ENCODE results near the gene VGLL2. TPM values are rescaled to one million over a fixed set of nuclear protein-coding genes. Genes with fewer than 3 reads are reported as not detected.

Gene VGLL2
- total RNA-seq, 6 experiments from 2014 or later: not detected

DNA sequence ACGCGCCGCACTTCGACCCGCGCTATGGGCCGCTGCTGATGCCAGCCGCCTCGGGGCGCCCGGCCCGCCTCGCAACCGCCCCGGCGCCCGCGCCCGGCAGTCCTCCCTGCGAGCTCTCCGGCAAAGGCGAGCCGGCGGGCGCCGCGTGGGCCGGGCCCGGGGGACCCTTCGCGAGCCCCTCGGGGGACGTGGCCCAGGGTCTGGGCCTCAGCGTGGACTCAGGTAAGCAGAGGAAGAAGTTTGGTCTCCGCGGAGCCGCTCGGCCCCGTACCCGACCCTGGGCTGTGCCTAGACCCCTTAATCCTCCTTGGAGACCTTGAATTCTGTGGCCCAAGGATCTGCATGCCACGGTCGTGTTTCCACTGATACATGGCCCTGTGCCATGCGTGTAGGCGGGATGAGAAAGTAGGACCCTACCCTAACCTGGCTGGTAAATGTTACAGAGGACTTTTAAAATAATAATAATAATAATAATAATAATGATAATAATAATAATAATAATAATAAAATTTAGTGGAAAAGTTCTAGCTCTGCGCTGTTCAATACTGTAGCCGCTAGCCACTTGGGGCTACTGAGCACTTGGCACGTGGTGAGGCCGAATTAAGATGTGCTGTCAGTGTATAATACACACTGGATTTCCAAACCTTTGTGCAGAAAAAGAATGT, 5.6 kb downstream of the VGLL2 start:
- peak overlapping the region in 1 of 3 donors; percentile 24 for H3K4me3 ChIP-seq
- TF ChIP-seq, protein P1, sequence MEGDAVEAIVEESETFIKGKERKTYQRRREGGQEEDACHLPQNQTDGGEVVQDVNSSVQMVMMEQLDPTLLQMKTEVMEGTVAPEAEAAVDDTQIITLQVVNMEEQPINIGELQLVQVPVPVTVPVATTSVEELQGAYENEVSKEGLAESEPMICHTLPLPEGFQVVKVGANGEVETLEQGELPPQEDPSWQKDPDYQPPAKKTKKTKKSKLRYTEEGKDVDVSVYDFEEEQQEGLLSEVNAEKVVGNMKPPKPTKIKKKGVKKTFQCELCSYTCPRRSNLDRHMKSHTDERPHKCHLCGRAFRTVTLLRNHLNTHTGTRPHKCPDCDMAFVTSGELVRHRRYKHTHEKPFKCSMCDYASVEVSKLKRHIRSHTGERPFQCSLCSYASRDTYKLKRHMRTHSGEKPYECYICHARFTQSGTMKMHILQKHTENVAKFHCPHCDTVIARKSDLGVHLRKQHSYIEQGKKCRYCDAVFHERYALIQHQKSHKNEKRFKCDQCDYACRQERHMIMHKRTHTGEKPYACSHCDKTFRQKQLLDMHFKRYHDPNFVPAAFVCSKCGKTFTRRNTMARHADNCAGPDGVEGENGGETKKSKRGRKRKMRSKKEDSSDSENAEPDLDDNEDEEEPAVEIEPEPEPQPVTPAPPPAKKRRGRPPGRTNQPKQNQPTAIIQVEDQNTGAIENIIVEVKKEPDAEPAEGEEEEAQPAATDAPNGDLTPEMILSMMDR (IDR thresholded peaks at IDR 0.05): no peak
- WGBS (ENCODE audit: insufficient coverage, low coverage, low lambda C conversion rate, missing lambda C conversion rate): 3% methylated on average over 19 of the region's 48 CpGs
- no peaks in the 10 kb centered on the region for H3K9me3 ChIP-seq
- DNase-seq: no peak
- ATAC-seq: peak in 1 of 4 donors; percentile 30
- intact Hi-C loops (cut with DNase I): no loop called here
- H3K4me1 ChIP-seq: peaks cover 0 to 13% (median under 1%) of the 10 kb centered on the region in 4 donors
- H3K27me3 ChIP-seq: peaks cover 0 to 44% of the 10 kb centered on the region in 2 donors
- H3K36me3 ChIP-seq: no peaks in the 10 kb centered on the region
- no peak overlapping the region for H3K27ac ChIP-seq

GRCh38 chr6:117272032-117272866, 6.9 kb downstream of the VGLL2 start:
- no peaks in the 10 kb centered on the region for H3K36me3 ChIP-seq
- H3K9me3 ChIP-seq: no peaks in the 10 kb centered on the region
- peaks cover 0 to 35% of the 10 kb centered on the region in 2 donors for H3K27me3 ChIP-seq
- intact Hi-C loops (cut with DNase I): no loop called here
- no peak overlapping the region for H3K4me3 ChIP-seq
- 11% methylated on average over 8 of the region's 8 CpGs for WGBS (ENCODE audit: insufficient coverage, low coverage, low lambda C conversion rate, missing lambda C conversion rate)
- TF ChIP-seq, protein P1 (IDR thresholded peaks at IDR 0.05): no peak
- no peak for TF ChIP-seq POLR2A (IDR thresholded peaks at IDR 0.05)
- no peak for DNase-seq
- ATAC-seq: no peak
- no peak overlapping the region for H3K27ac ChIP-seq
- peaks cover 0 to 9% (median 0%) of the 10 kb centered on the region in 4 donors for H3K4me1 ChIP-seq

DNA sequence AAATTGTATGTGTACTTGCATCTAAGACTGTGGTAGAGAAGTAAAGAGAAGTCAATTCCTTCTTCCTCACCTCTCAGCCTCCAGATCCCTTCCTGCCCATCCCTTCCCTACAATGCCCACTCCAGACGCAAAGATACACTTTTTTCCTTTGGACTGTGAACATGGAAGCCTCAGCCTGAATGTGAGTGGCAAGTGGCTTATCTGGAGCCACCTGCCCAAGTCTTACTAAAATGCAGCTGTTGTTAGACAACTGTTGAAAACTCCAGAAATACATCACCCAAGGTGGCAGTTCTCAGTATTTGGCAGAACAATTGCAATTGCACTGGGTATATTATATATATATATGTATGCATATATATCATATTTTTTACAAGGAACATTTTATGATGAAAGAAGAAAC, 7.5 kb downstream of the VGLL2 start:
- Histone ChIP-seq H3K27me3 (peaks cover 0 to 30% of the 10 kb centered on the region in 2 donors), H3K9me3 (no peaks in the 10 kb centered on the region), H3K27ac (no peak overlapping the region), H3K4me1 (peaks cover 0 to 9% (median 0%) of the 10 kb centered on the region in 4 donors), H3K4me3 (no peak overlapping the region), H3K36me3 (no peaks in the 10 kb centered on the region)
- WGBS (ENCODE audit: insufficient coverage, low coverage, low lambda C conversion rate, missing lambda C conversion rate): 15% methylated on average over 1 of the region's 1 CpG
- no peak for DNase-seq
- intact Hi-C loops (cut with DNase I): no loop called here
- TF ChIP-seq POLR2A (IDR thresholded peaks at IDR 0.05): no peak
- TF ChIP-seq, protein P1 (IDR thresholded peaks at IDR 0.05): no peak
- ATAC-seq: no peak

GRCh38 chr6:117275205-117275604, 9.8 kb downstream of the VGLL2 start:
- no peak for ATAC-seq
- Histone ChIP-seq H3K36me3 (no peaks in the 10 kb centered on the region), H3K27ac (no peak overlapping the region), H3K27me3 (peaks cover 0 to 11% of the 10 kb centered on the region in 2 donors), H3K4me3 (no peak overlapping the region), H3K9me3 (no peaks in the 10 kb centered on the region), H3K4me1 (peaks cover 0 to 7% (median 0%) of the 10 kb centered on the region in 4 donors)
- WGBS (ENCODE audit: insufficient coverage, low coverage, low lambda C conversion rate, missing lambda C conversion rate): 70% methylated on average over 7 of the region's 9 CpGs
- TF ChIP-seq, protein P1 (IDR thresholded peaks at IDR 0.05): no peak
- no peak for TF ChIP-seq POLR2A (IDR thresholded peaks at IDR 0.05)
- DNase-seq: no peak
- intact Hi-C loops (cut with DNase I): no loop called here

Measured in right lobe of liver (tissue), 6 donors.